ENCODE data around the gene CENPM.

Gene CENPM

GRCh38 chr22:41910050-41911000, 36.6 kb downstream of the CENPM start:
- 0 out of 2 replicates have a peak overlapping the region, but pooled peaks have one; percentile 3 for H3K4me3 ChIP-seq (ENCODE audit: low read depth, low read length)
- TF ChIP-seq CTCF (IDR thresholded peaks at IDR 0.05; ENCODE audit: low read depth, low read length): no peak

GRCh38 chr22:41909310-41910049, 37.5 kb downstream of the CENPM start:
- no peak overlapping the region for H3K4me3 ChIP-seq (ENCODE audit: low read depth, low read length)
- no peak for TF ChIP-seq CTCF (IDR thresholded peaks at IDR 0.05; ENCODE audit: low read depth, low read length)

- no peak overlapping the region for H3K4me3 ChIP-seq (ENCODE audit: low read depth, low read length)
- no peak for TF ChIP-seq CTCF (IDR thresholded peaks at IDR 0.05; ENCODE audit: low read depth, low read length)
These were observed 38.3 kb downstream of the CENPM start for GRCh38 chr22:41908411-41909309.

GRCh38 chr22:41907436-41908401, 39.2 kb downstream of the CENPM start:
- TF ChIP-seq CTCF (IDR thresholded peaks at IDR 0.05; ENCODE audit: low read depth, low read length): no peak
- H3K4me3 ChIP-seq (ENCODE audit: low read depth, low read length): no peak overlapping the region

GRCh38 chr22:41906822-41907221, 40.1 kb downstream of the CENPM start:
- TF ChIP-seq CTCF (IDR thresholded peaks at IDR 0.05; ENCODE audit: low read depth, low read length): no peak
- H3K4me3 ChIP-seq (ENCODE audit: low read depth, low read length): no peak overlapping the region
